Upper lobe of left lung (tissue), 4 donors: ENCODE data around the gene PTPRN2.

Experiments used
- POLR2A ChIP-seq, 4 donors: fragments of 450-650 bp; IDR thresholded peaks; one replicate each; pipeline ENCODE4 v1.5.1; 2016 to 2017; ENCODE audit warnings: antibody characterized with exemption in 4 of 4, mild to moderate bottlenecking in 2 of 4
- TF ChIP-seq, protein P1 (sequence below), 6 experiments: fragments of 450-650 bp in 4 of 6; fragments of 200-600 bp in 2 of 6; sonication (generic) in 2 of 6; IDR thresholded peaks; one replicate each; pipeline ENCODE4 v1.5.1; 2016 to 2019; ENCODE audit warnings: antibody characterized with exemption in 6 of 6

DNA sequence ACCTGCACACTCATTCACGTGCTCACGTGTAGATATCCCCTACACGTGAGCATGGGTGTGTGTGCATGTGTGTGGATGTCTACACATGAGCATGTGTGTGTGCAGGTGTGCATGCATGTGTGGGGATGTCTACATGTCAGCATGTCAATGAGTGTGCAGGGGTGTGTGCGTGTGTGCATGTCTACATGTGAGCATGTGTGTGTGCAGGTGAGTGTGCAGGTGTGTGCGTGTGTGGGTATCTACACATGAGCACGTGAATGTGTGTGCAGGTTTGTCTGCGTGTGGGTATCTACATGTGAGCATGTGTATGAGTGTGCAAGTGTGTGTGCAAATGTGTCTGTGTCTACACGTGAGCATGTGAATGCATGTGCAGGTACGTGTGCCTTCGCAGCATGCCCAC lies 274.8 kb downstream of the PTPRN2 start:
- TF ChIP-seq, protein P1, sequence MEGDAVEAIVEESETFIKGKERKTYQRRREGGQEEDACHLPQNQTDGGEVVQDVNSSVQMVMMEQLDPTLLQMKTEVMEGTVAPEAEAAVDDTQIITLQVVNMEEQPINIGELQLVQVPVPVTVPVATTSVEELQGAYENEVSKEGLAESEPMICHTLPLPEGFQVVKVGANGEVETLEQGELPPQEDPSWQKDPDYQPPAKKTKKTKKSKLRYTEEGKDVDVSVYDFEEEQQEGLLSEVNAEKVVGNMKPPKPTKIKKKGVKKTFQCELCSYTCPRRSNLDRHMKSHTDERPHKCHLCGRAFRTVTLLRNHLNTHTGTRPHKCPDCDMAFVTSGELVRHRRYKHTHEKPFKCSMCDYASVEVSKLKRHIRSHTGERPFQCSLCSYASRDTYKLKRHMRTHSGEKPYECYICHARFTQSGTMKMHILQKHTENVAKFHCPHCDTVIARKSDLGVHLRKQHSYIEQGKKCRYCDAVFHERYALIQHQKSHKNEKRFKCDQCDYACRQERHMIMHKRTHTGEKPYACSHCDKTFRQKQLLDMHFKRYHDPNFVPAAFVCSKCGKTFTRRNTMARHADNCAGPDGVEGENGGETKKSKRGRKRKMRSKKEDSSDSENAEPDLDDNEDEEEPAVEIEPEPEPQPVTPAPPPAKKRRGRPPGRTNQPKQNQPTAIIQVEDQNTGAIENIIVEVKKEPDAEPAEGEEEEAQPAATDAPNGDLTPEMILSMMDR (IDR thresholded peaks at IDR 0.05): no peak
- no peak for TF ChIP-seq POLR2A (IDR thresholded peaks at IDR 0.05)
